B cell (primary cell): ENCODE data around the gene PRKAG2. TPM values are rescaled to one million over a fixed set of nuclear protein-coding genes. Genes with fewer than 3 reads are reported as not detected.

Experiments
- ATAC-seq: fragments of 200-7000 bp; cut with Tn5 transposase; one replicate; pipeline ENCODE4 v1.10.0; 2021; ENCODE audit warnings: low read depth, mild to moderate bottlenecking, moderate number of reproducible peaks, moderate library complexity
- CTCF ChIA-PET: fragments of 350-600 bp; sonication (Branson Sonifier 250); formaldehyde crosslinking; loops from one replicate; lab custom pipeline; 2021; ENCODE audit warnings: antibody characterized with exemption, inconsistent platforms; lab: Charles Lee
- POLR2A ChIA-PET: fragments of 350-600 bp; sonication (Branson Sonifier 250); formaldehyde crosslinking; loops from one replicate; lab custom pipeline; 2021; ENCODE audit warnings: antibody characterized with exemption; lab: Charles Lee
- DNase-seq: peaks from one replicate; pipeline ENCODE4 v3.0.0; 2013
- H2AFZ ChIP-seq: 2 replicates; pipeline ENCODE4 v1.6.1; 2012; ENCODE audit warnings: mild to moderate bottlenecking, low read depth, low read length; ENCODE audit not compliant: insufficient read depth, poor library complexity, severe bottlenecking
- H3K27ac ChIP-seq, 2 donors: 1 replicate in 1 of 2; 2 replicates in 1 of 2; pipeline ENCODE4 v1.5.1; 2012 to 2013; ENCODE audit warnings: low read length in 2 of 2, mild to moderate bottlenecking in 2 of 2, moderate library complexity in 1 of 2
- H3K27me3 ChIP-seq, 4 experiments: fragments of 200-600 bp in 1 of 4; sonication (generic) in 1 of 4; replicated peaks in 1 of 4; 1 replicate in 2 of 4; 2 replicates in 2 of 4; pipeline versions ENCODE4 v1.6.1 to v1.7.0; 2013 to 2016; ENCODE audit warnings: low read length in 3 of 4, mild to moderate bottlenecking in 2 of 4, mixed read lengths in 1 of 4, moderate library complexity in 1 of 4; ENCODE audit not compliant: insufficient read depth in 4 of 4, control insufficient read depth in 3 of 4; ENCODE audit errors: control extremely low read depth in 1 of 4
- H3K36me3 ChIP-seq, 2 experiments: replicated peaks in 1 of 2; 1 replicate in 1 of 2; 2 replicates in 1 of 2; pipeline versions ENCODE4 v1.6.1 to v1.7.1; 2013; ENCODE audit warnings: low read length in 1 of 2; ENCODE audit not compliant: insufficient read depth in 2 of 2, control insufficient read depth in 1 of 2; ENCODE audit errors: control extremely low read depth in 1 of 2, extremely low read depth in 1 of 2
- H3K4me1 ChIP-seq, 2 donors: fragments of 200-600 bp in 1 of 2; sonication (generic) in 1 of 2; 1 replicate in 1 of 2; 2 replicates in 1 of 2; pipeline versions ENCODE4 v1.5.1 to v1.6.1; 2013 to 2017; ENCODE audit warnings: low read length in 2 of 2; ENCODE audit not compliant: control insufficient read depth in 2 of 2, insufficient read depth in 2 of 2
- H3K4me2 ChIP-seq: replicated peaks from 2 replicates; pipeline ENCODE3; 2012; ENCODE audit warnings: mild to moderate bottlenecking, low read depth, low read length; ENCODE audit not compliant: poor library complexity, severe bottlenecking
- H3K4me3 ChIP-seq, 5 experiments: fragments of 200-600 bp in 1 of 5; sonication (generic) in 1 of 5; 1 replicate in 3 of 5; 2 replicates in 2 of 5; pipeline versions ENCODE4 v1.5.1 to v1.7.0; 2011 to 2016; ENCODE audit warnings: low read length in 4 of 5, mild to moderate bottlenecking in 4 of 5, low read depth in 2 of 5, control low read depth in 1 of 5, moderate library complexity in 1 of 5; ENCODE audit not compliant: insufficient read depth in 1 of 5; ENCODE audit errors: control extremely low read depth in 1 of 5, extremely low read depth in 1 of 5
- H3K79me2 ChIP-seq: fragments of 200-600 bp; sonication (generic); one replicate; pipeline ENCODE4 v1.6.0; 2016; ENCODE audit warnings: low read length; ENCODE audit not compliant: control insufficient read depth, insufficient read depth
- H3K9ac ChIP-seq: fragments of 200-600 bp; sonication (generic); 2 replicates; pipeline ENCODE4 v1.6.1; 2017; ENCODE audit warnings: mild to moderate bottlenecking, low read length, moderate library complexity
- H3K9me3 ChIP-seq, 3 donors: one replicate each; pipeline versions ENCODE4 v1.6.1 to v1.7.1; 2013; ENCODE audit warnings: low read length in 2 of 3; ENCODE audit not compliant: control insufficient read depth in 2 of 3, insufficient read depth in 1 of 3; ENCODE audit errors: control extremely low read depth in 1 of 3
- H4K20me1 ChIP-seq: 2 replicates; pipeline ENCODE4 v1.6.0; 2012; ENCODE audit warnings: mild to moderate bottlenecking, low read length; ENCODE audit not compliant: insufficient read depth, control insufficient read depth, poor library complexity, severe bottlenecking
- H3K27ac Mint-ChIP-seq: one replicate; pipeline ENCODE4 v1.8.0; 2021; ENCODE audit warnings: mixed read lengths
- H3K27me3 Mint-ChIP-seq: one replicate; pipeline ENCODE4 v1.8.0; 2021; ENCODE audit warnings: mixed read lengths
- H3K4me1 Mint-ChIP-seq: one replicate; pipeline ENCODE4 v1.8.0; 2021; ENCODE audit warnings: mixed read lengths
- H3K4me3 Mint-ChIP-seq: one replicate; pipeline ENCODE4 v1.8.0; 2021; ENCODE audit warnings: mixed read lengths
- H3K9me3 Mint-ChIP-seq: one replicate; pipeline ENCODE4 v1.8.0; 2022; ENCODE audit warnings: mixed read lengths; ENCODE audit not compliant: insufficient read depth
- EZH2 ChIP-seq: IDR thresholded peaks from 2 replicates; pipeline ENCODE4 v1.6.1; 2012; ENCODE audit warnings: borderline replicate concordance, low read depth, mild to moderate bottlenecking, moderate library complexity, low read length; ENCODE audit not compliant: insufficient read depth, poor library complexity, severe bottlenecking
- WGBS: methylation state at CpG from one replicate; pipeline ENCODE4 v1.1.5; 2013; ENCODE audit warnings: missing lambda C conversion rate; ENCODE audit not compliant: insufficient coverage; 5-methylcytosine and 5-hydroxymethylcytosine counted together
- intact Hi-C: fragments of 100-400 bp; cut with micrococcal nuclease; formaldehyde crosslinking; loops from one replicate; pipeline ENCODE4 v1.10.0; 2022
- polyA plus RNA-seq: library from polyadenylated mRNA; depleted of rRNA; stranded (reverse); fragments of >200 nt; gene quantifications from 2 replicates; pipeline ENCODE4 v1.2.3, GENCODE V29; 2012
- total RNA-seq, 2 donors: library from RNA; stranded (reverse); fragments of 120-200 nt in 1 of 2; gene quantifications; 1 replicate in 1 of 2; 2 replicates in 1 of 2; pipeline versions ENCODE4 v1.2.3 to v1.2.4, GENCODE V29; 2013 to 2022
- TF ChIP-seq, protein P1 (sequence below): fragments of 200-600 bp; IDR thresholded peaks from one replicate; pipeline ENCODE4 v1.8.0; 2022; ENCODE audit warnings: antibody characterized with exemption, mild to moderate bottlenecking

The PRKAG2 gene
- total and polyA plus RNA-seq, 2 donors (not counting 1 experiment from before 2014, with no cell fraction given), result 22.1 to 56.3 TPM

DNA sequence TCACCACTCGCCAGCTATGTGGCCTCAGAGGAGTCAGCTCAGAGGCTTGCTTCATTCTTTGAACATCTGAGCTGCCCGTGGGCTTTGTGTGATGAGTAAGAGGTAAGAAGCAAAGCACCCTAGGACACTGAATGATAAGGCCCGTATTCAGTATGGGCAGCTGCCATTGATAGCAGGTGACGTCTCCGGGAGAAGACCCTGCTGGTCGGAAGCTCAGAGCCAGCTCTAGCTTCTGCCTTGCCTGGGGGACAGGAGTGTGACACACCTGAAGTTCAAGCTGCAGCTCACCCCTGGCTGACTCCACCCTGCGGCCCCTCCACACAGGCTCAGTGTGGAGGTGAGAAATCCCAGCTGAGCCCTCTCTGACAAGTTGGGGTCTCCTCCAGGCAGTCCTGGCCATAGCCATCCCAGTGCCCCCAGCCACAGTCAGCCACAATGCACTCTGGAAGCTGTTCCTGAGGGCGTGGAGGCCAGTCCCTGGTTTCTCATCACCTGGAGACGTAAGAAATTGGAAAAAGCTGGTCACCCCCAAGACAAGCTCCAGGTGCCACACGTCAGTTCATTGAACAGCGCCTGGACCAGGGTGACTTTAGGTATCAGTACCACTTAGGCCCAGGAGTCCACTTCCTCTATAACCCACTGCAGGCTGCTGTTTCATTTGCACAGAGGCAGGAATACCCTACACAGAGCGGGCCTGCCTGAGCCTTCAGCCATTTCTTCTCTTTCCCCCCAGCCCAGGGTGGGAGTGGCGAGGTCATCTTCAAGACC lies 192.3 kb downstream of the PRKAG2 start:
- Histone ChIP-seq H3K27me3 (no peaks in the 10 kb centered on the region), H3K9ac (no peak overlapping the region), H3K4me2 (no peak overlapping the region), H3K79me2 (no peaks in the 10 kb centered on the region), H3K9me3 (no peaks in the 10 kb centered on the region), H3K36me3 (peaks cover 0 to 3% of the 10 kb centered on the region in 2 experiments), H3K4me1 (no peaks in the 10 kb centered on the region), H4K20me1 (no peaks in the 10 kb centered on the region), H3K4me3 (no peak overlapping the region), H2AFZ (no peak overlapping the region), H3K27ac (no peak overlapping the region)
- no peak overlapping the region for H3K27ac Mint-ChIP-seq
- whole genome bisulfite sequencing, result 96% methylated on average over 11 of the region's 13 CpGs
- ATAC-seq, result no peak
- CTCF ChIA-PET, result no interaction called here
- intact Hi-C loops, result no loop called here
- peaks cover 7% of the 10 kb centered on the region for H3K4me1 Mint-ChIP-seq
- H3K4me3 Mint-ChIP-seq, result no peak overlapping the region
- H3K27me3 Mint-ChIP-seq, result no peaks in the 10 kb centered on the region
- POLR2A ChIA-PET, result no interaction called here
- H3K9me3 Mint-ChIP-seq, result no peaks in the 10 kb centered on the region
- no peak for TF ChIP-seq EZH2
- TF ChIP-seq, protein P1, sequence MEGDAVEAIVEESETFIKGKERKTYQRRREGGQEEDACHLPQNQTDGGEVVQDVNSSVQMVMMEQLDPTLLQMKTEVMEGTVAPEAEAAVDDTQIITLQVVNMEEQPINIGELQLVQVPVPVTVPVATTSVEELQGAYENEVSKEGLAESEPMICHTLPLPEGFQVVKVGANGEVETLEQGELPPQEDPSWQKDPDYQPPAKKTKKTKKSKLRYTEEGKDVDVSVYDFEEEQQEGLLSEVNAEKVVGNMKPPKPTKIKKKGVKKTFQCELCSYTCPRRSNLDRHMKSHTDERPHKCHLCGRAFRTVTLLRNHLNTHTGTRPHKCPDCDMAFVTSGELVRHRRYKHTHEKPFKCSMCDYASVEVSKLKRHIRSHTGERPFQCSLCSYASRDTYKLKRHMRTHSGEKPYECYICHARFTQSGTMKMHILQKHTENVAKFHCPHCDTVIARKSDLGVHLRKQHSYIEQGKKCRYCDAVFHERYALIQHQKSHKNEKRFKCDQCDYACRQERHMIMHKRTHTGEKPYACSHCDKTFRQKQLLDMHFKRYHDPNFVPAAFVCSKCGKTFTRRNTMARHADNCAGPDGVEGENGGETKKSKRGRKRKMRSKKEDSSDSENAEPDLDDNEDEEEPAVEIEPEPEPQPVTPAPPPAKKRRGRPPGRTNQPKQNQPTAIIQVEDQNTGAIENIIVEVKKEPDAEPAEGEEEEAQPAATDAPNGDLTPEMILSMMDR, result no peak
- no peak for DNase-seq

DNA sequence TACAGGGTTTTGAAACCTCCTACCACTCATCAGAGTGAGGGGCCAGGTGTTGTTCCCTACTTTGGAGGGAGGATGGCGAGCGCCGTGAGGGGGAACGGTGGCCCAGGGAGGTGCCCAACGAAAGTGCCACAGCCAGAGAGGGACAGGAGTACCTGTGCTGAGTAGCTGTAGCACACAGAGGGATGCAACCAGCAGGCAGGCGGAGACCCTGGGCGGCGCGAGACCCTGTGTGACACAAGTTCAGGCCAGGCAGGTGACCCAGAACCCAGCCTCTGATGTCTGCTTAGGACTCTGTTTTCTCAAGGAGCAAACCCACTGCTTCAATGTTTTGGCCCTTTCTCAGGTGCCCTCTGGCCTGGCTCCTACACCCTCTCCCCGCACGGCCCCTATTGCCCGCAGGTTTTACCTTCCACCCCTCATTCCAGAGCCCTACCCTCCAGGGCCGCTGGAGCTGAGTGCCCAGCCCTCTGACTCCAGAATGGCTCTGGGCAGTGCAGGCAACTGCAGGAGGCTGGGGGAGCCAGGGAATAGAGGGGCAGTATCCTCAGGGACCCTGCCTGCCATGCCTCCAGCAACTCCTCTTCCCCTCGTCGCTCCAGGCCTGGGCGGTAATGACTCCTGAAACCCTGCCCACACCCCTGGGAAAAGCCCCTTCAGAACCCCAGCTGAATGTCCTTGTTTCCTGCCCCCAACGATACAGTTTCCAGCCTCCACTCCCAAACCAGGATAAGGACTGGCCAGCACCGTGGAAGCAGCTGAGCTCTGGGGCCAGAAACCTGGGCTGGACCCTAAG lies 193.1 kb downstream of the PRKAG2 start:
- Mint-ChIP-seq H3K4me3 (no peak overlapping the region), H3K4me1 (peaks cover 7% of the 10 kb centered on the region), H3K27me3 (no peaks in the 10 kb centered on the region), H3K9me3 (no peaks in the 10 kb centered on the region), H3K27ac (no peak overlapping the region)
- no peak overlapping the region for H3K27ac ChIP-seq
- H3K9me3 ChIP-seq, result no peaks in the 10 kb centered on the region
- intact Hi-C loops, result no loop called here
- no peak overlapping the region for H3K9ac ChIP-seq
- H3K4me2 ChIP-seq, result no peak overlapping the region
- no peaks in the 10 kb centered on the region for H3K27me3 ChIP-seq
- DNase-seq (no peak), ATAC-seq (no peak)
- H3K4me3 ChIP-seq, result no peak overlapping the region
- CTCF ChIA-PET, result no interaction called here
- H4K20me1 ChIP-seq, result no peaks in the 10 kb centered on the region
- WGBS, result 95% methylated on average over 14 of the region's 18 CpGs
- POLR2A ChIA-PET, result no interaction called here
- no peaks in the 10 kb centered on the region for H3K4me1 ChIP-seq
- peaks cover 0 to 3% of the 10 kb centered on the region in 2 experiments for H3K36me3 ChIP-seq
- H2AFZ ChIP-seq, result no peak overlapping the region
- no peaks in the 10 kb centered on the region for H3K79me2 ChIP-seq
- TF ChIP-seq EZH2, result no peak
- TF ChIP-seq, protein P1, result no peak
